ENCODE data around the gene FTL. TPM values are rescaled to one million over a fixed set of nuclear protein-coding genes. Genes with fewer than 3 reads are reported as not detected.
A peak's percentile ranks its signal among the peaks of the same experiment; 100 is the strongest.

The FTL gene
- total and polyA plus RNA-seq, 2 donors: 1,234 to 4,798 TPM

DNA sequence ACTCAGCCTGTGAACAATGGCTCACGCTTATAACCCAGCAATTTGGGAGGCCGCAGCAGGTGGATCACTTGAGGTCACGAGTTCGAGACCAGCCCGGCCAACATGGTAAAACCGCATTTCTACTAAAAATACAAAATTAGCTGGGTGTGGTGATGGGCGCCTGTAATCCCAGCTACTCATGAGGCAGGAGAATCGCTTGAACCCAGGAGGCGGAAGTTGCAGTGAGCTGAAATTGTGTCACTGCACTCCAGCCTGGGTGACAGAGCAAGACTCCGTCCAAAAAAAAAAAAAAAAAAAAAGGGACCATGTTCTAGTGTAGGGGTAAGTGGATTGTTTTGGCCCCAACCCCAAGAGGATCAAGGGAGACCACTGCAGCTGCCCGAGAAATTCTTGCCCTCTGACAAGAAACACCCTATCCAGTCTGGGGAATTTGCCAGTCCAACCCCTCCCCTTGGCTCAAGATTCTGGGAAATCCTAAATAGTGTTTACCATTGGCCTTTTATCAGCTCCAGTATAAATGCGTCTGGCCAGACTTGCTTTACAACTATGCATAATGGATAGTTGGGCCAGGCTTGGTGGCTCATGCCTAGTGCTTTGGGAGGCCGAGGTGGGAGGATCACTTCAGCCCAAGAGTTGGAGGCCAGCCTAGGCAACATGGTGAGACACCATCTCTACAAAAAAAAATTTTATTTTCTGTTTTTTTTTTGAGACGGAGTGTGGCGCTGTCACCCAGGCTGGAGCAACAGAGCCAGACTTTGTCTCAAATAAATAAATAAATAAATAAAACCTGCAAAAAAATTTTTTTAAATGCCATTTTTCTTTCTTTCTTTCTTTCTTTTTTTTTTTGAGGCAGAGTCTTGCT lies 36.7 kb upstream of the FTL start:
- Histone ChIP-seq H3K4me3 (ENCODE audit: low read depth, low read length) (no peak overlapping the region), H3K36me3 (ENCODE audit: insufficient read depth) (no peaks in the 10 kb centered on the region), H3K4me1 (ENCODE audit: insufficient read depth) (no peaks in the 10 kb centered on the region), H3K27ac (ENCODE audit: low read depth) (no peak overlapping the region)
- 65% methylated on average over 15 of the region's 15 CpGs for WGBS
- DNase-seq (ENCODE audit: extremely low spot score): no peak

DNA sequence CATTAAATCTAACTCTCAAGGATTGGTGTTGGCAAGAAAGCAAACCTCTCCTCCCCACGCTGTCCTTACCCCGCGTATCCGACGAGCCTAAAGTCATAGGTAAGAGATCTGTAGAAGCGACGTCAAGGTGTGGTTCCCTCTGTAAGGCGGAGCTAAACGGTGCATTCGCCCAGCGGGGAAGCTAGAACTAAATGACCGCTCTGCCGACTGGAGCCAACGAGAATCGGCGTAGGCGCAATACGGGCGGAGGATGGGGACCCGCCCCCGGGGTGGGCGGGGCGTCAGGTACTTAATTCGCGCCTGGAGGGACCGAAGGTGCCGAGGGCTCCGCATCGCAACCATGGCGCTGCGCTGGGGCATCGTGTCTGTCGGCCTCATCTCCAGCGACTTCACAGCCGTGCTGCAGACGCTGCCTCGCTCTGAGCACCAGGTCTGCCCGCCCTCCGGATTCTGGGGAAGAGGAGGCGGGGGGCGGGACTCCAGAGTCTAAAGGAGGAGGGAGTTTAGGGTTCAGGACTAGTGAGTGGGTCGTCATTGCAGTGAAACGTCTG lies 31.7 kb upstream of the FTL start, which contains the start of gene DHDH:
TSS of gene DHDH (plus strand) at position 318 of the 551 bp plus-strand sequence. CDS start at position 341, 23 bp downstream.
- H3K4me3 ChIP-seq (ENCODE audit: low read depth, low read length): peak within 1 kb of the TSS; percentile 37
- no peak within 1 kb of the TSS for H3K27ac ChIP-seq (ENCODE audit: low read depth)
- H3K36me3 ChIP-seq (ENCODE audit: insufficient read depth): no peaks in the 10 kb centered on the region
- DNase-seq (ENCODE audit: extremely low spot score): peak; percentile 66
- no peaks in the 10 kb centered on the region for H3K4me1 ChIP-seq (ENCODE audit: insufficient read depth)
- WGBS: under 1% methylated on average over 43 of the region's 43 CpGs

DNA sequence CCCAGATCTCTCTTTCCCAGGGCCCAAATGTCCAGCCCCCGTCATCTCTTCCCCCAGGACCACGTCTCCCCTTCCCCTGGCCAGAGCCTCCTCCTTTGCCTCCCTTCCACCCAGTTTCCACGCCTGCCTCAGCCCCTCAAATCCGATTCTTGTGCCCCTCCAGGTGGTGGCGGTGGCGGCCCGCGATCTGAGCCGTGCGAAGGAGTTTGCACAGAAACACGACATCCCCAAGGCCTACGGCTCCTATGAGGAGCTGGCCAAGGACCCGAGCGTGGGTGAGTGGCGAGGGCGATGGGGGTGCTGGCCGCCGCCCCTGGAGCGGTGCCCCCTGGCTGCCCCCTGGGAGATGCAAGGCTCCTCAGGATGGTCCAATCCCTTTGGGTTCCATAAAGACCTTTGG lies 30.3 kb upstream of the FTL start:
- DNase-seq (ENCODE audit: extremely low spot score): no peak
- Histone ChIP-seq H3K4me1 (ENCODE audit: insufficient read depth) (no peaks in the 10 kb centered on the region), H3K36me3 (ENCODE audit: insufficient read depth) (no peaks in the 10 kb centered on the region), H3K27ac (ENCODE audit: low read depth) (no peak overlapping the region), H3K4me3 (ENCODE audit: low read depth, low read length) (no peak overlapping the region)
- 80% methylated on average over 19 of the region's 19 CpGs for WGBS

DNA sequence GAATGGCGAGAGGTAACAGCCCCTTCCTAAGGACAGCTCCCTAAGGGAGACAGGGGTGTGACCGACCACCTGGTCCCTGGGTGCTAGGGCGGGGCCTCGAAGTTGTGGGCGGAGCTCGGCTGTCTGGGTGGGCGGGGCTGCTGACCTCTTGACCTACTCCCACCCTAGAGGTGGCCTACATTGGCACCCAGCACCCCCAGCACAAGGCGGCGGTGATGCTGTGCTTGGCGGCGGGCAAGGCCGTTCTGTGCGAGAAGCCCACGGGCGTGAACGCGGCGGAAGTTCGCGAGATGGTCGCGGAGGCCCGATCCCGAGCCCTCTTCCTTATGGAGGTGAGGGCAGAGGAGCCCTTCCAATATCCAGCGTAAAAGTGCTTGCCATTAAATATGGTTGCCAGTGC lies 29.2 kb upstream of the FTL start:
- WGBS: 97% methylated on average over 25 of the region's 25 CpGs
- H3K36me3 ChIP-seq (ENCODE audit: insufficient read depth): no peaks in the 10 kb centered on the region
- no peak overlapping the region for H3K4me3 ChIP-seq (ENCODE audit: low read depth, low read length)
- H3K4me1 ChIP-seq (ENCODE audit: insufficient read depth): no peaks in the 10 kb centered on the region
- H3K27ac ChIP-seq (ENCODE audit: low read depth): no peak overlapping the region
- DNase-seq (ENCODE audit: extremely low spot score): no peak

DNA sequence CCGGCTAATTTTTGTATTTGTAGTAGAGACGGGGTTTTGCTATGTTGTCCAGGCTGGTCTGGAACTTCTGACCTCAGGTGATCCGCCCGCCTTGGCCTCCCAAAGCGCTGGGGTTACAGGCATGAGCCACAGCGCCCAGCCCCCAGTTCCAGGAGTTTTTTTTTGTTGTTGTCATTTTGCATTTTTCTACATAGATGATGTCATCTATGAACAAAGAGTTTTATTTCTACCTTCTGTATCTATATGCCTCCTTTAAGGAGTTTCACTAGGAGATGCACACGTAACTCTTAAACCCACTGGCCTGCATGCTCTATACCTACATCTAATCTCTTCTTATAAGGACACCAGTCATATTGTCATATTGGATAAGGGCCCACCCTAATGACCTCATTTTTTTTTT lies 26.9 kb upstream of the FTL start:
- Histone ChIP-seq H3K27ac (ENCODE audit: low read depth) (no peak overlapping the region), H3K36me3 (ENCODE audit: insufficient read depth) (no peaks in the 10 kb centered on the region), H3K4me1 (ENCODE audit: insufficient read depth) (no peaks in the 10 kb centered on the region), H3K4me3 (ENCODE audit: low read depth, low read length) (no peak overlapping the region)
- WGBS: 78% methylated on average over 7 of the region's 7 CpGs
- no peak for DNase-seq (ENCODE audit: extremely low spot score)

DNA sequence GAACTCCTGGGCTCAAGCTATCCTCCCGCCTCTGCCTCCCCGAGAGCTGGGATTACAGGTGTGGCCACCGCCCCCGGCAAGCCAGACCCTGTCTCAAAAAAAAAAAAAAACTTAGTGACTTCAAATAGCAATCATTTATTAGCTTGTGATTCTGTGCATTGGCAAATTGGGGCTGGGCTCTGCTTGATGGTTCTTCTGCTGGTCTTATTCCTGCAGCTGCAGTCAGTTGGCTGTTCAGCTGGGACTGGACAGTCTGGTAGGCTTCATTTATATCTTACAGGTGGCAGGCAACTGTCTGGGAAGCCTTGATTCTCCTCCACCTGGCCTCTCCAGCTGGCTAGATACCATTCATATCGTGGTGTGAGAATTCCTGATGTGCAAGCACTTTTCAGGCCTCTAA lies 24.2 kb upstream of the FTL start:
- Histone ChIP-seq H3K4me3 (ENCODE audit: low read depth, low read length) (no peak overlapping the region), H3K27ac (ENCODE audit: low read depth) (no peak overlapping the region), H3K4me1 (ENCODE audit: insufficient read depth) (no peaks in the 10 kb centered on the region), H3K36me3 (ENCODE audit: insufficient read depth) (no peaks in the 10 kb centered on the region)
- 97% methylated on average over 5 of the region's 5 CpGs for WGBS
- no peak for DNase-seq (ENCODE audit: extremely low spot score)

DNA sequence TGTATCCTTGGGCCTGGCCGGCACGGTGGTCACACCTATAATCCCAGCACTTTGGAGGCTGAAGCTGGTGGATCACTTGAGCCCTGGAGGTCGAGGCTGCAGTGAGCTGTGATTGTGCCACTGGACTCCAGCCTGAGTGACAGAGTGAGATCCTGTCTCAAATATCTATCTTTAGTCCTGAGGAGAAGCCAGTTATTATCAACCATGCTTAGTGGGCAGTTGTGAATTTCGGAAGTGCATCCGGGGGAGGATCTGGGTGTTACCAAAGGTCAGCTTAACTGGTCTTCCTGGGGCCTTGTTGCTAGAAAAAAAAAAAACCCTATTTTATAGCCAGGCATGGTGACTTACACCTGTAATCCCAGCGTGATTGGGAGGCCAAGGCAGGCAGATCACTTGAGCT lies 22.0 kb upstream of the FTL start:
- H3K4me3 ChIP-seq (ENCODE audit: low read depth, low read length): no peak overlapping the region
- H3K4me1 ChIP-seq (ENCODE audit: insufficient read depth): no peaks in the 10 kb centered on the region
- WGBS: 89% methylated on average over 6 of the region's 6 CpGs
- no peak overlapping the region for H3K27ac ChIP-seq (ENCODE audit: low read depth)
- H3K36me3 ChIP-seq (ENCODE audit: insufficient read depth): no peaks in the 10 kb centered on the region
- DNase-seq (ENCODE audit: extremely low spot score): no peak

DNA sequence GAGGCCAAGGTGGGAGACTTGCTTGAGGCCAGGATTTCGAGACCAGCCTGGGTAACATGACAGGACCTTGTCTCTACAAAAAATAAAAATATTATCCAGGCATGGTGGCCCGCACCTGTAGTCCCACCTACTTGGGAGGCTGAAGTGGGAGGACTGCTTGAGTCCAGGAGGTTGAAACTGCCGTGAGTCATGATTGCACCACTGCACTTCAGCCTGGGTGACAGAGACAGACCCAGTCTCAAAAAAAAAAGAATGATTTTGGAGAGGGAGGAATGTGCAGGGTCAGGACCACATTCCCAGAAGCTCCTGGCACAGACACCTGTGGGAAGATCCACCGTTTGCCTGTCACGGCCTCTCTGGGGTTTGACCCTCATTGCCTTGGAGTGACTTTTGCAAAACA lies 19.7 kb upstream of the FTL start:
- 93% methylated on average over 5 of the region's 5 CpGs for WGBS
- no peaks in the 10 kb centered on the region for H3K36me3 ChIP-seq (ENCODE audit: insufficient read depth)
- H3K4me1 ChIP-seq (ENCODE audit: insufficient read depth): no peaks in the 10 kb centered on the region
- no peak for DNase-seq (ENCODE audit: extremely low spot score)
- no peak overlapping the region for H3K4me3 ChIP-seq (ENCODE audit: low read depth, low read length)
- no peak overlapping the region for H3K27ac ChIP-seq (ENCODE audit: low read depth)

DNA sequence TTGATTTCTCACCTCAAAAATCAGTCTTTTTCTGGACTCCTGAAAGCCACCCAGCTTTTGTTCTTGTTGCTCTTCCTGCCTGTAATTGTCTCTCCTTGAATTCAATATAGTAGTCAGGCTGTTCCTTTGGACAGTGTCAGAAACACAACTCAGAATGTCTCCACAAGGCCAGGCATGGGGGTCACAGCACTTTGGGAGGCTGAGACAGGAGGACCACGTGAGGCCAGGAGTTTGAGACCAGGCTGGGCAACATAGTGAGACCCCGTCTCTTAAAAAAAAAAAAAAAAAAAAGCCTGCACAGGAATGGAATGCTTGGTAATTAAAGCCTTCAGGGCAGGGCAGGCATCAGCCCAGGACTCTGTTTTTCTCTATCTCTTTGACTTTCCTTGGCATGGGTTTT lies 19.3 kb upstream of the FTL start:
- WGBS: 88% methylated on average over 2 of the region's 2 CpGs
- H3K36me3 ChIP-seq (ENCODE audit: insufficient read depth): no peaks in the 10 kb centered on the region
- no peaks in the 10 kb centered on the region for H3K4me1 ChIP-seq (ENCODE audit: insufficient read depth)
- no peak overlapping the region for H3K27ac ChIP-seq (ENCODE audit: low read depth)
- no peak overlapping the region for H3K4me3 ChIP-seq (ENCODE audit: low read depth, low read length)
- no peak for DNase-seq (ENCODE audit: extremely low spot score)

DNA sequence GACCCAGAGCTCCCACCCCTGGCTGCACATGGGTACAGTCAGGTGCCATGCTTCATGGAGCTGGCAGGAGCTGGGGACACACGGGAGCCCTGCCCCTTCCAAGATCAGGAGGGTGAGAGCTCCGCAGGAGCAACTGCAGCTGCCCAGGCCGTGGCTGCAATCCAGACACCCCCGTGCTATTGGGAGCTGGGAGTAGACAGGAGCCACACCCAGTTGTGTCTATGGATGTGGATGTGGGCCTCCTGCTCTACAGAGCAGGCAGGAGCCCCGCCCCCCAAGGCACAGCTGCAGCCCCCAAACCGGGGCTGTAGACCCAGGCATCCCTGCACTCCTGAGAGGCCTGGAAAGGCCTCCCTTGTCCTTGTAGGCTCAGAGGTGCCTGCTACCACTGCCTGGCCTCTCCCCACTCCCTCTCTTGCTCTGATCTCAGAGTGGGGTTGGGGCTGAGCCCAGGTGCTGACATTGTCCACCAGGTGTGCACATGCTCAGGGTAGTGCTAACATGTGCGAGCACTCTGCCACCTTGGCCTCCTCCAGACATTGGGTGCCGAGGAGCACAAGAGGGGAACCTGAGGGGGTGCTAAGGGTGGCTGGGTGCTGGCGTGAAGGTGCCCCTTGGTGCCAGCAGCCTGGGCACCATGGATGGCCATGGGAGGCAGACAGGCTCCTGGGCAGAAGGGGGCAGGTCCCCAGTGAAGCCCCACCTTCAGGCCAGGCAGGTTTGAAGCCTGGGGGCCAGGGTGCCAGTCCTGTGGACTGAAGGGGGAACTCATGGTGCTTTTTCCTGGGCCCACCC lies 18.4 kb upstream of the FTL start:
- no peaks in the 10 kb centered on the region for H3K36me3 ChIP-seq (ENCODE audit: insufficient read depth)
- DNase-seq (ENCODE audit: extremely low spot score): no peak
- 59% methylated on average over 9 of the region's 9 CpGs for WGBS
- H3K4me1 ChIP-seq (ENCODE audit: insufficient read depth): no peaks in the 10 kb centered on the region
- H3K27ac ChIP-seq (ENCODE audit: low read depth): no peak overlapping the region
- H3K4me3 ChIP-seq (ENCODE audit: low read depth, low read length): no peak overlapping the region

DNA sequence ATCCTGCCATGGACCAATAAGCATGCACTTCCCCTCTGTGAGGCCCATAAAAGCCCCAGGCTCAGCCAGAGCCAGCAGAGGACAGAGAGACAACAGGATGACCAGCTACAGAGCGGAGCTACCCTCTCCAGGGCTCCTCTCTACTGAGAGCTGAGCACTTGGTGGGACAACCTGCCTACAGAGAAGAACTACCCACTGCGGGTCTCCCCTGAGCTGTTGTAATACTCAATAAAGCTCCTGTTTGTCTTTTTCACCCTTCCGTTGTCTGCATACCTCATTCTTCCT lies 17.9 kb upstream of the FTL start:
- 95% methylated on average over 3 of the region's 3 CpGs for WGBS
- no peak for DNase-seq (ENCODE audit: extremely low spot score)
- Histone ChIP-seq H3K4me1 (ENCODE audit: insufficient read depth) (no peaks in the 10 kb centered on the region), H3K4me3 (ENCODE audit: low read depth, low read length) (no peak overlapping the region), H3K36me3 (ENCODE audit: insufficient read depth) (no peaks in the 10 kb centered on the region), H3K27ac (ENCODE audit: low read depth) (no peak overlapping the region)

DNA sequence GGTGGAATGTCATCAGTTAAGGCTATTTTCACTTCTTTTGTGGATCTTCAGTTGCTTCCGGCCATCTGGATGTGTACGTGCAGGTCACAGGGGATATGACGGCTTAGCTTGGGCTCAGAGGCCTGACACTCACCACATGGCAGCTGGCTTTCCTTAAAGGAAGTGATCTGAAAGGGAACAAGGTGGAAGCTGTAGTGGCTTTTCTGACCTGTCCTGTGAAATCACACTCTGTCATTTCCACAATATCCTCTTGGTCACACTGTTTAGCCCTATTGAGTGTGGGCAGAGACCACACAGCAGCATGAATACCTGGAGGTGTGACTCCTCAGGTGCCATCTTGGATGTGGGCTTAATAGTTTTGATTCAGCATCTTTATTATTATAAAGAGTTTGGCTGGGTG lies 14.9 kb upstream of the FTL start:
- no peak for DNase-seq (ENCODE audit: extremely low spot score)
- Histone ChIP-seq H3K4me3 (ENCODE audit: low read depth, low read length) (no peak overlapping the region), H3K4me1 (ENCODE audit: insufficient read depth) (no peaks in the 10 kb centered on the region), H3K27ac (ENCODE audit: low read depth) (no peak overlapping the region), H3K36me3 (ENCODE audit: insufficient read depth) (no peaks in the 10 kb centered on the region)
- 65% methylated on average over 3 of the region's 3 CpGs for WGBS

DNA sequence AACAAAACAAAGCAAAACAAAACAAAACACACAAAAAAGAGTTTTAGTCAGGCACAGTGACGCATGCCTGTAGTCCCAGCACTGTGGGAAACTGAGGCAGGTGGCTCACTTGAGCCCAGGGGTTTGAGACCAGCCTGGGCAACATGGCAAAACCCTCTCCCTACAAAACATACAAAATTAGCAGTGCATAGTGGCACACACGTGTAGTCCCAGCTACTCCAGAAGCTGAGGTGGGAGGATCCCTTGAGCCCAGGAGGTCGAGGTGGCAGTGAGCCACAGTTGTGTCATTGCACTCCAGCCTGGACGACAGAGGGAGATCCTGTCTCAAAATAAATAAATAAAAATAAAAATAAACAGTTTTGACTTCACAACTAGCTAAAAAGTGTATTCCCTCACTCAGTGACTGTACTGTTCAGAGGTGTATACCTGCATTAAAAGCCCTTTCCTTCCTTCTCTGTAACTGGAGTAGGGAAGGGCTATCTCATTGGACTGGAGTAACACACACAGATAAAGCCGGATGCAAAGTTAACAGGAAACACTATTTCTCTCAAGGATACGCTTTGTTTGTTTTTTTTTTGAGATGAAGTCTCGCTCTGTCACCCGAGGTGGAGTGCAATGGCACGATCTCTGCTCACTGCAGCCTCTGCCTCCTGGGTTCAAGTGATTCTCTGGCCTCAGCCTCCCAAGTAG lies 14.1 kb upstream of the FTL start:
- no peaks in the 10 kb centered on the region for H3K36me3 ChIP-seq (ENCODE audit: insufficient read depth)
- no peaks in the 10 kb centered on the region for H3K4me1 ChIP-seq (ENCODE audit: insufficient read depth)
- no peak overlapping the region for H3K27ac ChIP-seq (ENCODE audit: low read depth)
- WGBS: 46% methylated on average over 9 of the region's 9 CpGs
- no peak overlapping the region for H3K4me3 ChIP-seq (ENCODE audit: low read depth, low read length)
- DNase-seq (ENCODE audit: extremely low spot score): no peak
